Measurements from ENCODE around the gene MYRIP.

- TF ChIP-seq CTCF (IDR thresholded peaks at IDR 0.05) (no peak), POLR2A (IDR thresholded peaks at IDR 0.05) (no peak)
These were observed 423.2 kb downstream of the MYRIP start for GRCh38 chr3:40232626-40233025.
